Skin of body (tissue), 2 donors: ENCODE data around the gene CAMK1. TPM values are rescaled to one million over a fixed set of nuclear protein-coding genes. Genes with fewer than 3 reads are reported as not detected.

Source experiments
- DNase-seq: peaks from one replicate; lab custom pipeline; 2025; lab: John Stamatoyannopoulos, UW
- total RNA-seq: library from RNA; depleted of rRNA; stranded (reverse); fragments of >200 nt; gene quantifications from one replicate; pipeline ENCODE4 v1.2.3, GENCODE V29; 2014

The CAMK1 gene
- total RNA-seq, 1 donor from 2014 or later = 24.6 TPM

DNA sequence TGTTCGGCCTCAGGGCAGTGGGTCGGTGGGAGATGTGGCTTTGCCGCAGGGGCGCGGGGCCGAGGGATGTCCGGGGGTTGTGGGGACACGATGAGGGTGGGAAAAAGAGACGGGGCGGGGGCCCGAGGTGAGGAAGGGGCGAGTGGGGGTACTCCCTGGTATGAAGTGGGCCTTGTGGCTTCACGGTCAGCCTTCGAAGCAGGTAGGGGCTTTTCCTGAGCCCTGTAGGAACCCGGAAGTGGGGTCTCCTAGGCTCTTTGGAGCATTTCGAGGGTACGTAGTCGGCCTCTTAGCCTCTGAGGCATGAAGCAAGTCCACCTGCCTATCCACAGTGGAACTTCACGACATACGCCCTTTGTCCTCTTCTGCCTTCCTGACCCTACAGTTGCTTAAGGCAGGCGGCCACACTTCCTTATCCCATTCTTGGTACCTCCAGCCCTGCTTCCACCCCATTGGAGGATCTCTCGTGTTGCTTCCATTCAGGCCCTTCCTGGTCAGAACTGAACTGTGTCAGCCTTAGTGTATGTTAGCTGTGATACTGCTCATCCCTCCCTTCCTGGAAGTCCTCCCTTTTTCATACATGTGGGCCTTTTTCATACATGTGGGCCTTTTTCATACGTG, 23.5 kb upstream of the CAMK1 start:
- DNase-seq = no peak

DNA sequence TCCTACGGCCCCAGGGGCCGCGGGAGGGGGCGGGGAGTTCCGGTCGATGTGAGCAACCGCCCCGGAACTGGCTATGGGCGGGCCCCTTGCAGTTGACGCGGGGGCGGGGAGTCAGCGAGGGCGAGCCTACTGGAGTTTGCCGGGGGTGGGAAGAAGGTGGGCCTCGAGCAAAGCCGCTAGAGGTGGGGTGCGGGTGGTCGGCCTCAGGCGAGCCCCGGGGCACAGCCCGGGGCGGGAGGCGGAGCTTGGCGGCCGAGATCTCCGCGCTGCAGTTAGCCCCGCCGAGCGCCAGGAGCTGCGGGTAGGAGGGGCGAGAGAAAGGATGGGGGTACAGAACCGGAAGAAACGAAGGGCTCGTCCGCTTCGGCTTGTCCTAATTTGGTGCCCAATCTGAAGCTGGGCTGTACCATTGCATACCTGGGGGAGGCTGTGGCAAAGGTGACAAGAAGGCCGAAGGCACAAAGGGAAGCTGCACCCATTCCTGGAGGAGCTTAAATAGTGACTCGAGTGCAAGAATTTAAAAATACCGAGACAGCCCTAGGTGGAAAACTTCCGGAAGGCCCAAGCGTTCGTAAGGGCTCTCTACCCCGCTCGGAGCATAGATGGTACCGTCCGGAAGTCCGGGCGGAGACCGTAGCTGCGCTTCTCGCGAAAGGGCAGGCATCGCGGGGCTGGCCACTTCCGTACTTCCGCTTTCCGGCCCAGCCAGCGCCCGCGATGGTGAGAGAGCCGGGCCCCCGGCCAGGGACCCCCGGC, 22.8 kb upstream of the CAMK1 start, which contains the start of the genes ARPC4 and TADA3:
Gene ARPC4, plus strand, starts transcription at position 678 of the 756 bp plus-strand sequence. Its CDS starts 40 bp downstream, at position 718.
Gene TADA3, minus strand, starts transcription at position 69 of the 756 bp plus-strand sequence. CDS start 1,007 bp downstream, outside the sequence.
- peak; percentile 97 for DNase-seq

DNA sequence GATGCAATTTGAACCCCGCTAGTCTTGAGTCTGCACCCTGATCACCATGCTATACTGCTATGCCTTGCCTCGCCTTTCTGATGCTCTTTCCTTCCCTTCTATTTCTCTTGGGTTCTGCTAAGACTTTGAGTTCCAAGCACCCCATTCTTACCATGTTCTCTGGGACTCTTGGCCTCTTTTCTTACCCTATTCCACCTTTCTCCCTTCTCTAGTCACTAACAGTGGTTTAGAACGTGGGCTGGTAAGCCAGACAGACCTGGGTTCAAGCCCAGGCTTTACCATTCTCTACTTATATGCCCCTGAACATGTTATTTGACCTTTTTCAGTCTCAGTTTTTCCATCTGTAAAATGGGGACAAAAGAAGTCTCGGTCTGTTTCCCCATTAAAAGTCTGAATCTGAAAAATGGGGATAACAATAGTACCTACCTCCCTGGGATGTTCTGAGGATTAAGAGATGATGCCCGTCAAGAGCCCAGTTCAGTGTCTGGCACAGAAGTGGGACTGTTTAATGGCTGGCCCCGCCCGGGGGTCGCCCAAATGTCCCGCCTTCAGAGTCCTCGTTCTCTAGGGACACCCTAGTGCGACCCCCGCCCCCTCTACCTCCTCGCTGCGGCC, 22.1 kb upstream of the CAMK1 start:
- no peak for DNase-seq

DNA sequence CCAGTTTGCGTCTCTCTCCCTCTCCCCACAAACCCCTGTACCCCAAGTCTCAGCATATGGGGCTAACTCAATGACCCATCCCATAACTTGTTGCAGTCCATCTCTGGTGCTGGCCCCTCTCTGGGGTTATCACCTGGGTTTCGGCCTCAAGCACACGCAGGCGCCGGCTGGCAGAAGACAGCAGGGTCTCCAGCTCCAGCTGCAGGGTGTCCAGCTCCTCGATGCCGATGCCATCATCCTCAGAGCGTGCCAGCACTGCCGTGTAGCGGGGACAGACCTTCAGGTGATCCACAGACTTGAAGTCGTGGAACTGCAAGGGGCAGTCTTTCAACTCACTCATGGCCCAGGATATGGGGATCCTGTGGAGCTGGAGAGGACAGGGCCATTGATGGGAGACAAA, 21.4 kb upstream of the CAMK1 start:
- no peak for DNase-seq

DNA sequence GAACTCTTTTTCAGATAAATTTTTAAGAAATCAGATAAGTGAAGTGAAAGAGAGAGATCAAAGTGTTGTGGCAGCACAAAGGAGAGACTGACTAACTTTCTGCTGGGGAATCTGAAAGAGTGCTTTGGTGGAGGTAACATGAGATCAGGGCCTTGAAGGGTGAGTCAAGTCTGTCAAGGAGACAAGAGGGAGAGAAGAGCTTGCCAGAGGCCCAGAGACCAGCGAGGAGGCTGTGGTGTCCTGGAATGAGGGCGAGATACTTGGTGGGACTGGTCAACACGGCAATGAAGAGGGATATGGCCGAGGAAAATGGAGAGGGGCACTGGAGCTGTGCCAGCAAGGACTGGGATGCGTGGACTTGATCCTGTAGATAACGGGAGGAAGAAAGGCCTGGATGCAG, 18.0 kb upstream of the CAMK1 start:
- DNase-seq = no peak

DNA sequence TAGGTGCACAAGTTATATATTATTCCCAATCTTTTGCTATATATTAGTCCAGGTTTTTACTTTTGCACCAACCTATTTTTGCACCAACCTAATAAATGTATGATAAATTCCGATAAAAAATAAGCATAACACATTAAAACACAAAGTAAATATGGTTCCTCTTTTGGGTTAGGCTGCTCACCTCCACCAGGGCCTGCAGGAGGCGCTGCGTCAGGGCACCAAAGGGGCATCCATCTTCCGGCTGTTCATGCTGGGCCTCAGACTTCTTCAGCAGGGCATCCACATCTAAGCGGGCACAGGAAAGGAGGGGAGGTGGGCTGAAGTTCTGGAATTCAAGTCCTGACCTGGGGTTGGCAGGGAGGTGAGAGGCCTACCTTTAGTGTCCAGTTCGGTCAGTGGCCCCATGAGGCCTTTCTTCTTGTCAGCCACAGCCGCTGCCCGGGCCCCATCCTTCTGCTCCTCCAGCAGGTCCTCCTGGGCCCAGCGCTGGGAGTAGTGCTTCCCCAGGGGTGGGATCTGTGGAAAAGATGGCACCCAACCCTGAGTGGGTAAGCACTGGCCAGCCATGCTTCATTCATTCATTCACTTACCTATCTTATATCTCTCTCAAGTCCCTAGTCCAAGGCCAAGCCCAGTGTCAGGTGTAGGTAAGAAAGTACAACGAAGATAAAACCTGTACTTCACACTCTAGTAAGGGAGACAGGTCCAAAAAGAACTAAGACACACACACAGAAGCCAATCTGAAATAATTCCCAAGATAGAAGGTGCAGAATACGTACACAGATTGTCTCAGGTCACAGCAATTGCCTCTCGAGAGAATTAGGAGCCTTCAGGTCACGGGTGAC, 17.3 kb upstream of the CAMK1 start:
- DNase-seq = no peak

DNA sequence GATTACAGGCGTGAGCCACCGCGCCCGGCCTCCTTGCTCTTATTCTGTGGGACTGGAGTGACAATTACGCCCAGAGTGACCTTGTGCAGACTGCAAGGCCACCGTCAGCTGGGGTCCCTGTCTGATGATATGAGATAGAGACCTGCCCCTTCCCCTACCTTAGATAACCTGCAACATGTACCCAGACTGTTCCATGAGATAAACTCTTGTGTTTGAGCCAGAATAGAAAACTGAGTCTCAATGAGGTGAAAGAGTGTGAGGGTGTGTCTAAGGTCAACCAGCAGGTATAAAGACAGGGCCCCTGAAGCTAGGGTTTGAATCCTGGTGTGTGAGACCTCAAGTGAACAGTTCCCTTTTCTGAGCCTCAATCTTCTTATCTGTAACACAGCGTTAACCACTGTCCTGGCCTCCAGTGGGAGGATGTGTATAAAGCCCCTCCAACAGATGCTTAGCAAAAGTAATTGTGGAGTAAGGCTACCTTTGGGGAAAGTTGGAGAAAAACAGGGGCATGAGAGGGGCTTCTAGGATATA, 16.5 kb upstream of the CAMK1 start:
- no peak for DNase-seq

DNA sequence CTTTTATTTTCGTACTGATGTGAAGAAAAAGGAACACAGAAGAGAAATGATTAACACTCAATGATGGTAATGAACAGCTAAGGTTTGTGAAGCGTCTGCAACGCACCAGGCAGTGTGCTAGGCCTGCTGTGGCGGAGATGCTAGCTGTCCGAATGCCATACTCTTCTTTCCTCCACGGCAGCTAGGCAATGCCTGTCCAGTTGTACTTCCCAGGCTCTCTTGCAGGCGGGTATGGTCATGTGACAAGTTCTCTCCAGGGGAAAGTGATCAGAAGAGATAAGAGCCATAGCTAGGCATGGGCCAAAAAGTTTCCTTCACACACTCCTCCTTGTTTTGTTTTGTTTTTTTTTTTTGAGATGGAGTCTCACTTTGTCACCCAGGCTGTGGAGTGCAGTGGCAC, 15.9 kb upstream of the CAMK1 start:
- DNase-seq = no peak

DNA sequence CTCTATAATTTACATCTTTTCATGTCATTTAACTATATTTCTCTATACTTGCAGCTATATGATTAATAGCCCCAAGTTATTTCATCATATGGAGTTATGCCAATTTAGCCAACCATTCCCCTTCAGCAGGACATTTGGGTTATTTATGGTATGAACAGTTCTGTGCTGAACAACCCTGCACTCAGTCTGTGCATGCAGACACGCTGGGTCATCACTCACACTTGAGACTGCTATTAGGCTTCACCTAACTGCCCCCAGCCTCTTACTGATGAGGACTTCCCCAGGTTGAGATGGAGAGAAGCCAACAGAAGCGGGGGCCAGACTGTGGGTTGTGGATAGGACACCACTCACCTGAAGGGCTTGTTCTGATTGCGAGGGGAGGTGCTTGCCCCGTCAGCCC, 15.2 kb upstream of the CAMK1 start:
- no peak for DNase-seq

DNA sequence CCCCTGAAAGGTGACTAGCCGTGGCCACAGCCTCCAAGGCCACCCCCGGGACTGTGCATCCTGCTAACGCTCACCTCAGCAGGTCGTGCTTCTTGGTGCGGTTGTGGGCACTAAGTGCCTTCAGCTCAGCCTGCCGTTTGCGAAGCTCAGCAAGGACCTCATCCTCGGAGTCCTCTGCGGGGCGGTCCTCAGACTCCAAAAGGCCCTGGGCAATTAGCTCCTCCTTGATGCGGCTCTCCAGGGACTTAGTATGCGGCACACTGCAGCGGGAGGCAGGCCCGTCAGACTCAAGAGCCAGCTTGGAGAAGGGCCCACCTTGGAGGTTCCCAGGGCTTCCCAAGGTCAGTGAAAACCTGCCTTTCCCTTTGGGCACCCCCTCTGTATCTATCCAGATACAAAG, 14.2 kb upstream of the CAMK1 start:
- no peak for DNase-seq

DNA sequence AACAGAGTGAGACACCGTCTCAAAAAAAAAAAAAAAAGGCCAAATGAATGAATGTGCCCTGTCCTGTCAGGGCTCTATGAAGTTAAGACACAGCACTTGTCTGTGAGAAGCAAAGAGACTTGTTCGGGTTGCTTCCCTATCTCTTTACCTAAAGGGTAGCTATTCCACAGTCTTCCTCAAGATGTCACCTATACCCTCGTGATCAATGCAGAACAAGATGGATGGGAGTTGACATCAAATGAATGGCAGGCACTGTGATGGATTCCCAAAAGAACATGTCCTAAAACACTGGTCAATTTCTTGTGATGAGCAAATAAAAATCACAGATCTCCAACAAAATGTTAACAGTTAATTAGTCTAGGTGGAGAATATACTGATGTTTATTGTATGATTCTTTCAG, 13.0 kb upstream of the CAMK1 start:
- DNase-seq = no peak

DNA sequence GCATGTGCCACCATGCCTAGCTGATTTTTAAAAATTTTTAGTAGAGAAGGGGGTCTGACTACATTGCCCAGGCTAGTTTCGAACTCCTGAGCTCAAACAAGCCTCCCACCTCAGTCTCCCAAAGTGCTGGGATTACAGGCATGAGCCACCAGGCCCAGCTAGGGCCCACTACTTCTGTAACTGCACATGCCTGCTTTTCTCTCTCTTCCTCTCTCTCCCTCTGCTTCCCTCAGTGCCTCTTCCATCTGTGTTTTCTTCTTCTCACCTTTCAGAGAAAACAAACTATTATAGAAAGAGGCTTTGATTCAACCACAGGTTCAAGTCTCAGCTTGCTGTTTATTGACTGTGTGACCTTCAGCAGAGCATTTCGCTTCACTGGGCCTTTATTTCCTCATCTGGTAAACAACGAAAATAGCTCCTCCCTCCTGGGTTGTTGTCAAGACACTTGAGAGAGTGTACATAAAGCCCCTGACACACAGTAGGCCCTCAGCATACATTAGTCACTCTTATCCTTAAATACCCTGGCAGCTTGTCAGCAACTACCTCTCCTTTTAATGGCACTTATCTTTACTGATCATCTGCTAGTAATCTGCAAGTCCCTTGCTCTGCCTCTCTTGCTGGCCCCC, 12.3 kb upstream of the CAMK1 start:
- no peak for DNase-seq

DNA sequence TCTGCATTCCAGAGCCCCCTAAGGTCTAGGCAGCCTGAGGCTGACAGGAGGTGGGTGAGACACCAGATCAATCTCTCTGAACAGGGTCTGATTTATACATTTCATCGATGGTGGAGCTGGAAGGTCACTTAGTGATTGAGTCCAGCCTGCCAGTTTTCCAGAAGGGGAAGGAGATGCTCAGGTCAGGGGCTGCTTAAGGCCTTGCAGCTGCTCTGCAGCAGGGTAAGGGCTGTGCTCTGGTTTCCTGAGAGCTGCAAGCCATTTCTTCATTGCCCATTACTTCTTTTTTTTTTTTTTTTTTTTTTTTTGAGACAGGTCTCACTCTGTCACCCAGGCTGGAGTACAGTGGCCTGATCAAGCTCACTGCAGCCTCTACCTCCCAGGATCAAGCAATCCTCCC, 11.8 kb upstream of the CAMK1 start:
- DNase-seq = no peak

DNA sequence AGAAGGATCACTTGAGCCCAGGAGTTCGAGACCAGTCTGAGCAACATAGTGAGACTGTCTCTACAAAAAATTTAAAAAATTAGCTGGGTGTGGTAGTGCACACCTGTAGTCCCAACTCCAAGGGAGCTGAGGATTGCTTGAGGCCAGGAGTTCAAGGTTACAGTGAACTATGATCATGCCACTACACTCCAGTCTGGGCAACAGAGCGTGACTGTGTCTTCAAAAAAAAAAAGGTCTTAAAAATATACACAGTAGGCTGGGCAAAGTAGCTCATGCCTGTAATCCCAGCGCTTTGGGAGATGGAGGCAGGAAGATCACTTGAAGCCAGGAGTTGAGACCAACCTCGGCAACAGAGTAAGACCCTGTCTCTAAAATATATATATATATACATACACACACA, 11.2 kb upstream of the CAMK1 start:
- no peak for DNase-seq

DNA sequence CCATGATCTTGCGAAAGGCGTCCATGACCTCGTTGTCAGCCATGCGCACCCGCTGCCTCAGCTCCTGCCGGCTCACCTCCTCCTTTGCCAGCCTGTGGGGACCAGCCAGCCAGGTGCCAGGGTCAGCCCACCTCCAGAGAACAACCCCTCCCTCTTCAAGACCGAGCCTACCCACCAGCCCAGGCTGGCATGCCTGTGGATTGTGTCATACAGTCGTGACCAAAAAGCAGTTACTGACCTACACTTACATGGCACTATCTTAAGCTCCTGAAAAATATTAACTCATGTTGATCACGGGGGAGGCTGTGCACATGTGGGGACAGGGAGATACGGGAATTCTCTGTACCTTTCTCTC, 10.7 kb upstream of the CAMK1 start:
- no peak for DNase-seq

DNA sequence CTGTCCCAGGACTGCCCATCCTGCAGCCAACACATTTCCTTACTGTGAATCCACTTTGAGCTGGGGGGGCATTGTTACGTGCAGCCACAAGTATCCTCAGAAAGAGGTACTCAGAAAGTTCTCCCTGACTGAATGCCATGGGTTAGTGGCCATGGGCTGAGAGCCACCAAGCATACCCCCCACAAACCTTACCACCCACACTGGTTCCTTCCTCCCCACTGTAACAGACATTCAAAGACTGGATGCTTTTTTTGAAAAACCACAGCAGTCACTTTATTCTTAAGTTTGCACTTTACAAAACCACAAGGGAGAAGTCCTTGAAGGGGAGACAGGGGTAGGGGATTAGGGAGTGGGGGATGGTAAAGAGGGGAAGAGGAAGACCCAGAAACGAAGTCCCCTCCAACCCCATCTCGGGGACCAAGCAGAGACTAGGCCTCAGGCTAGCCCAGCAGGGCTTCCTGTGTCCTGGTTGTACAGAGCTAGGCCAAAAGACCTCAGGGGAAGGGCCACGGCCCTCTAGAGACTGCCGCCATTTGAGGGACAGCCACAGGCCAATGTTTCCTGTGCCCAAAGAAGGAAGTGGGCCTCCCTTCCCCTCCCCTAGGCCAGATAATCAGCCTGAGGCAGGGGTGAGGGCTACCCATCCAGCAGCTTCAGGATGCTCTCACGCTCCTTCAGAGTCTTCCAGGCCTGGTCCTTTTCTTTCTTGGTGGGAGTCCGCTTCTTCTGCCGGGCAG, 10.1 kb upstream of the CAMK1 start:
- DNase-seq = no peak

DNA sequence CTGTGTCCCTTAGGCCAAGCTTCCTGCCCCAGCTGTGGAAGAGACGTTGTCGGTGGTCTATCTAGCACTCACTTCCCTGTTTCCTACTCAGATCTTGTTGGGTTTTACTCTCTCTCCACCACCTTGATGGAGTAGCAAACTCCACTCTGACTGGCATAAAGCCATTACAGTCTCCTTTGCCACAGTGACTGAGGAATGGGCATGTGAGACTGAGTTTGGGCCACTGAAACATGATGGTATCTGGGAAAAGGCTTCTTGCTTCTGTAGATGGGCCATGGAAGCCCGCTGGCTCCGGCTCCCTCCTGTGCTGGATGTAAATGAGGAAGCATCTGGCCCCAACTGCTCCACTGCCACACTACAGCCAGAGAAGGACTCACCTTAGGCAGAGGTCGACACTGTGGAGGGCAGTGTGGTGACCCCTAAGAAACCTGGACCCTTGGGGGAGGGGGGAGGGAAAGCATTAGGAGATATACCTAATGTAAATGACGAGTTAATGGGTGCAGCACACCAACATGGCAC, 9.4 kb upstream of the CAMK1 start:
- no peak for DNase-seq

DNA sequence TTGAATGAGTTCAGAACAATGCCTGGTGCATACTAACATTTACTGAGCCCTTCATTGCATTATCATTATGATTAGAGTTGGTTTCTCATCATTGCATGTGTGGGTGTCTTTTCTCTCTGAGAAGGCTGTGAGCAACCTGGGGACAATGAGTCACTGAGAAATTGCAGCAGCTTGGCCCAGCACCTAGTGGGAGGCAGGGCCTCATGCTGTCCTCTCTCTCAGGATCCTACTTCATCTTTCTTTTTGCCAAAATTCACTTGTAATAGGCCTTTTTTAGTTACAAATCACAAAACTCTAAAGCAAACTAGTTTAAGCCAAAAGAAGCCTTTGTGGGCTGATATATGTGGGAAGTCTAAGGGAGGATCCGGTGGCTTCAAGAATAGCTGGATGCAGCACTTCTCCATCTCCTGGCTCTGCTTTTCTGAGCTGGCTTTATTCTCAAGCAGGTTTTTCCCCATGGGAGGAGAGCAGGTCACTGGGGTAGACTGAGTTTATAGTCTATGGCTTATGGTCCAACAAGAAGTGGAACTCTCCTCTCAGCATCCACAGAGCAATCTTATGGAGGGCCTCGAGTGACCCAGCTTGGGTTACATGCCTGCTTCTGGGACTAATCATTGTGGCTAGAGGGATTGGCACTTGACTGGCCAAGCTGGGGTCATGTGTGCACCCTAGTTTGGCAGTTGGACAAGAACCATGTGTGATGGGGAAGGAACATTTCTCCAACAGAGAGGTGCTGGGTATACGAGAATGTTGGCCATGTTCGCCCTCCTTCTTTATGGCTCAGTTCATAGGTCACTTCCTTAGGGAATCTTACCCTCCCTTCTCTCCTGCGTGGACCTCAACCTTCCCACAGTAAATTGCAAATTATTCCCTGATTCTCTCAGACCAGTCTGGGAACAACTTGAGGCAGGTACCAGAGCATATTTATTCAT, 8.7 kb upstream of the CAMK1 start:
- DNase-seq = no peak

DNA sequence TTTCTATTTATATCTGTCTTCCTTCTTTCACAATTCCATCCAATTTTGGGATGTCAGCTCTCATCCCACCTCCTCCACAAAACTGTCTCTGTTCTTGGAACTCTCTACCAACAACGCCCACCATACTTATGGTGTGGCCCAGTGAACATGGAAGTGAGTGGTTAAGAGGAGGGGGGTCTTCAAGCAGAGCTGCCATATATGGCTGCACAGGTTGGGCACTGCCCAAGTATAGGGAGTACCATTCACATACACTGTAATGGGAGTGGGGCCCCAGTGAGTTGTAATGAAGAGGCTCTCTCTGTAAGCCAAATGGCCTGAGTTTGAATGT, 7.9 kb upstream of the CAMK1 start:
- DNase-seq = no peak
